WTC11 (cell line): ENCODE measurements around the gene WDR38. TPM values are rescaled to one million over a fixed set of nuclear protein-coding genes. Genes with fewer than 3 reads are reported as not detected.

Experiments
- ATAC-seq: fragments of 200-7000 bp; cut with Tn5 transposase; 2 replicates; pipeline ENCODE4 v1.10.0; 2021; ENCODE audit warnings: mild to moderate bottlenecking, moderate library complexity
- CTCF ChIA-PET: fragments of 300-600 bp; sonication (Branson Sonifier 250); formaldehyde crosslinking; loops from one replicate; lab custom pipeline; 2021; ENCODE audit warnings: antibody characterized with exemption; lab: Charles Lee
- POLR2A ChIA-PET: fragments of 350-600 bp; sonication (Branson Sonifier 250); formaldehyde crosslinking; loops from one replicate; lab custom pipeline; 2021; ENCODE audit warnings: antibody characterized with exemption; lab: Charles Lee
- DNase-seq: peaks from one replicate; pipeline ENCODE4 v3.0.0; 2021; ENCODE audit warnings: low spot score
- H3K27ac Mint-ChIP-seq: 2 replicates; pipeline ENCODE4 v1.8.0; 2021; ENCODE audit warnings: mixed read lengths
- H3K27me3 Mint-ChIP-seq: 2 replicates; pipeline ENCODE4 v1.8.0; 2021; ENCODE audit warnings: low read depth, mild to moderate bottlenecking, moderate library complexity, mixed read lengths
- H3K36me3 Mint-ChIP-seq: 2 replicates; pipeline ENCODE4 v1.8.0; 2021; ENCODE audit warnings: mixed read lengths
- H3K4me1 Mint-ChIP-seq: 2 replicates; pipeline ENCODE4 v1.8.0; 2022; ENCODE audit warnings: mixed read lengths
- H3K4me3 Mint-ChIP-seq: 2 replicates; pipeline ENCODE4 v1.8.0; 2021; ENCODE audit warnings: mild to moderate bottlenecking, moderate library complexity, mixed read lengths
- H3K9me3 Mint-ChIP-seq: 2 replicates; pipeline ENCODE4 v1.8.0; 2021; ENCODE audit warnings: mixed read lengths
- CBFB ChIP-seq: sonication (generic); formaldehyde crosslinking; IDR thresholded peaks from 2 replicates; pipeline ENCODE4 v1.8.1; 2022; ENCODE audit warnings: mild to moderate bottlenecking, low read depth, missing genetic modification reagents
- ELF4 ChIP-seq: sonication (generic); formaldehyde crosslinking; IDR thresholded peaks from 2 replicates; pipeline ENCODE4 v1.8.1; 2022; ENCODE audit warnings: low read depth, mild to moderate bottlenecking, moderate library complexity, missing genetic modification reagents
- EMX1 ChIP-seq: fragments of 250-450 bp; sonication (Bioruptor Pico); IDR thresholded peaks from 2 replicates; pipeline ENCODE4 v1.8.0; 2021; ENCODE audit warnings: mild to moderate bottlenecking
- NFE2L1 ChIP-seq: sonication (generic); formaldehyde crosslinking; IDR thresholded peaks from 2 replicates; pipeline ENCODE4 v1.8.1; 2023; ENCODE audit warnings: missing genetic modification reagents
- RELA ChIP-seq: sonication (generic); formaldehyde crosslinking; IDR thresholded peaks from 2 replicates; pipeline ENCODE4 v1.8.1; 2022; ENCODE audit warnings: missing genetic modification reagents, mild to moderate bottlenecking, borderline replicate concordance
- TCF7 ChIP-seq: sonication (generic); formaldehyde crosslinking; IDR thresholded peaks from 2 replicates; pipeline ENCODE4 v1.8.0; 2022; ENCODE audit warnings: mild to moderate bottlenecking, low read depth, missing genetic modification reagents, moderate library complexity
- ZNF121 ChIP-seq: sonication (generic); formaldehyde crosslinking; IDR thresholded peaks from 2 replicates; pipeline ENCODE4 v1.8.0; 2023; ENCODE audit warnings: missing genetic modification reagents
- ZNF219 ChIP-seq: sonication (generic); formaldehyde crosslinking; IDR thresholded peaks from 2 replicates; pipeline ENCODE4 v1.8.0; 2023; ENCODE audit warnings: missing genetic modification reagents, mild to moderate bottlenecking, borderline replicate concordance
- ZNF416 ChIP-seq: fragments of 250-450 bp; sonication (Bioruptor Pico); IDR thresholded peaks from 2 replicates; pipeline ENCODE4 v1.9.0; 2021; ENCODE audit warnings: mild to moderate bottlenecking, inconsistent platforms
- ZNF423 ChIP-seq: fragments of 250-450 bp; sonication (Bioruptor Pico); IDR thresholded peaks from 2 replicates; pipeline ENCODE4 v2.1.2; 2022; ENCODE audit warnings: mild to moderate bottlenecking, moderate library complexity
- total RNA-seq: library from RNA; stranded (reverse); gene quantifications from 3 replicates; pipeline ENCODE4 v1.2.3, GENCODE V29; 2021
- TF ChIP-seq, protein P1 (sequence below): sonication (generic); formaldehyde crosslinking; IDR thresholded peaks from 2 replicates; pipeline ENCODE4 v1.8.0; 2022; ENCODE audit warnings: mild to moderate bottlenecking, missing genetic modification reagents
- TF ChIP-seq, protein P2 (sequence below): sonication (generic); formaldehyde crosslinking; IDR thresholded peaks from 2 replicates; pipeline ENCODE4 v1.8.0; 2022; ENCODE audit warnings: mild to moderate bottlenecking, missing genetic modification reagents
- TF ChIP-seq, protein P3 (sequence below): fragments of 250-450 bp; sonication (Bioruptor Pico); IDR thresholded peaks from 2 replicates; pipeline ENCODE4 v1.8.0; 2021; ENCODE audit warnings: mild to moderate bottlenecking
- TF ChIP-seq, protein P4 (sequence below): fragments of 250-450 bp; sonication (Bioruptor Pico); IDR thresholded peaks from 2 replicates; pipeline ENCODE4 v1.9.0; 2021; ENCODE audit warnings: mild to moderate bottlenecking
- TF ChIP-seq, protein P5 (sequence below): sonication (generic); formaldehyde crosslinking; IDR thresholded peaks from 2 replicates; pipeline ENCODE4 v1.8.0; 2022; ENCODE audit warnings: mild to moderate bottlenecking, missing genetic modification reagents
- TF ChIP-seq, protein P6 (sequence below): sonication (generic); formaldehyde crosslinking; conservative IDR thresholded peaks from 2 replicates; pipeline ENCODE4 v1.8.1; 2023; ENCODE audit warnings: mild to moderate bottlenecking, low read depth, missing genetic modification reagents, moderate library complexity
- TF ChIP-seq, protein P7 (sequence below): sonication (generic); formaldehyde crosslinking; IDR thresholded peaks from 2 replicates; pipeline ENCODE4 v1.8.1; 2023; ENCODE audit warnings: mild to moderate bottlenecking, moderate library complexity, missing genetic modification reagents

Gene WDR38
- total RNA-seq, 1 experiment from 2014 or later: not detected

DNA sequence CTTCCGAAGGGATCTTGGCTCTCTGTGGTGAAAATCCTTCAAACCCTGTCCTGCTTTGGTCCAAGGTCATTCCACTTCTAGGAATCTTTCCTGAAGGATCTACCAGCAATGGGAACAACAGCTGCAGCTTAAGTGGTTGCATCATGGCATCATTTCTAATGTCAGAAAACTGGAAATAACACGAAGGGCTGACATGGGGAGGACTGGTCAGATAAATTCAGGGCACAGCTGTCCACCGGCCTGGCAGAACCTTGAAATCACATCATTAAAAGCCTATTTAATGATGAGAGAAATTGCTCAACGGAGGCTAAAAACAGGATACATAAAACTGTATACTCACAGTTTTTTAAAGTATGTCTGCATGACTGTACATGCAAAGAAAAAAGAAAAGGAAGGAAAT, 48.1 kb upstream of the WDR38 start:
- H3K4me3 Mint-ChIP-seq: no peak overlapping the region
- no peak for DNase-seq
- H3K27ac Mint-ChIP-seq: no peak overlapping the region; the same call in 1 of the 2 replicates
- H3K4me1 Mint-ChIP-seq: peaks cover 4% of the 10 kb centered on the region
- ChIA-PET CTCF (no interaction called here), POLR2A (interaction anchor here (0.6 kb wide), 1 partner anchor 362 kb away, joined by 3 read pairs; no protein-coding TSS in a partner anchor)
- no peak for TF ChIP-seq CBFB
- no peaks in the 10 kb centered on the region for H3K27me3 Mint-ChIP-seq
- H3K9me3 Mint-ChIP-seq: no peaks in the 10 kb centered on the region
- no peak for ATAC-seq
- no peaks in the 10 kb centered on the region for H3K36me3 Mint-ChIP-seq

DNA sequence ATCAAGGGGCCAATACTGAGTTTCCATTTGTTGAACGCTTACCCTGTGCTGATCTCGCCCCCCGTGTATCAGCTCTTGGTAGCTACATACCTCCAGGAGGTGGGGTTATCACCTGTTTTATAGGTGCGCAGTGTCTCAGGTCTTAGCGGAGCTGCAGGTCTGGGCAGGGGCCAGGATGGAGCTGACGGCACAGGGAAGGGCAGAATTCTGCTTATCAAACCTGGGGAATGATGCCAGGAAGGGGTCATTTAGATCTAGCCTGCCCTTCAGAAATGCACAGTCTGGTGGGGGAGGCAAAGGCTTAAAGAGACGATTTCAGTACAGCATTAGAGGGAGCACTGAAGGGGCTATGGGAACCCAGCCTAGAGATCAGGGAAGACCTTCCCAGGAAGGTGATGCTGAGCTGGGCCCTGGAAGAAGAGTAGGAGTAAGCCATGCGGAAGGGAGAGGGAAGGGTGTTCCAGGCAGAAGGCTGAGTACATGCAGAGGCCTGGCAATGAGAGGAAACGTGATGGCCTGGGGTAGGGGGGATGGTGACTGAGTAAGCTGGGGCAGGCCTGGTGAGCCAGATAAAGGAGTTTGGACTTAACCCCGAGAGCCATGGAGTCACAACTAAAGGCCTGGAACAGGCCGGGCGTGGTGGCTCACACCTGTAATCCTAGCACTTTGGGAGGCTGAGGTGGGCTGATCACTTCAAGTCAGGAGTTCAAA, 44.9 kb upstream of the WDR38 start:
- Mint-ChIP-seq H3K27ac (peak overlapping the region; percentile 53), H3K4me1 (peaks cover 28% of the 10 kb centered on the region), H3K4me3 (no peak overlapping the region), H3K9me3 (no peaks in the 10 kb centered on the region), H3K27me3 (no peaks in the 10 kb centered on the region), H3K36me3 (no peaks in the 10 kb centered on the region)
- CTCF ChIA-PET: interaction anchor here (0.6 to 10.1 kb wide), 10 partner anchors 9 to 191 kb away, joined by 3 to 147 read pairs (median 4); partner anchors contain the start of genes NR6A1, OLFML2A and WDR38
- DNase-seq: no peak
- TF ChIP-seq ZNF416 (CRISPR knock-in tag) (no peak), ELF4 (CRISPR knock-in tag) (no peak), ZNF219 (CRISPR knock-in tag) (no peak)
- TF ChIP-seq, protein P1, sequence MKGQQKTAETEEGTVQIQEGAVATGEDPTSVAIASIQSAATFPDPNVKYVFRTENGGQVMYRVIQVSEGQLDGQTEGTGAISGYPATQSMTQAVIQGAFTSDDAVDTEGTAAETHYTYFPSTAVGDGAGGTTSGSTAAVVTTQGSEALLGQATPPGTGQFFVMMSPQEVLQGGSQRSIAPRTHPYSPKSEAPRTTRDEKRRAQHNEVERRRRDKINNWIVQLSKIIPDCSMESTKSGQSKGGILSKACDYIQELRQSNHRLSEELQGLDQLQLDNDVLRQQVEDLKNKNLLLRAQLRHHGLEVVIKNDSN (CRISPR knock-in tag): no peak
- TF ChIP-seq, protein P2, sequence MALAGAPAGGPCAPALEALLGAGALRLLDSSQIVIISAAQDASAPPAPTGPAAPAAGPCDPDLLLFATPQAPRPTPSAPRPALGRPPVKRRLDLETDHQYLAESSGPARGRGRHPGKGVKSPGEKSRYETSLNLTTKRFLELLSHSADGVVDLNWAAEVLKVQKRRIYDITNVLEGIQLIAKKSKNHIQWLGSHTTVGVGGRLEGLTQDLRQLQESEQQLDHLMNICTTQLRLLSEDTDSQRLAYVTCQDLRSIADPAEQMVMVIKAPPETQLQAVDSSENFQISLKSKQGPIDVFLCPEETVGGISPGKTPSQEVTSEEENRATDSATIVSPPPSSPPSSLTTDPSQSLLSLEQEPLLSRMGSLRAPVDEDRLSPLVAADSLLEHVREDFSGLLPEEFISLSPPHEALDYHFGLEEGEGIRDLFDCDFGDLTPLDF: no peak
- TF ChIP-seq, protein P3, sequence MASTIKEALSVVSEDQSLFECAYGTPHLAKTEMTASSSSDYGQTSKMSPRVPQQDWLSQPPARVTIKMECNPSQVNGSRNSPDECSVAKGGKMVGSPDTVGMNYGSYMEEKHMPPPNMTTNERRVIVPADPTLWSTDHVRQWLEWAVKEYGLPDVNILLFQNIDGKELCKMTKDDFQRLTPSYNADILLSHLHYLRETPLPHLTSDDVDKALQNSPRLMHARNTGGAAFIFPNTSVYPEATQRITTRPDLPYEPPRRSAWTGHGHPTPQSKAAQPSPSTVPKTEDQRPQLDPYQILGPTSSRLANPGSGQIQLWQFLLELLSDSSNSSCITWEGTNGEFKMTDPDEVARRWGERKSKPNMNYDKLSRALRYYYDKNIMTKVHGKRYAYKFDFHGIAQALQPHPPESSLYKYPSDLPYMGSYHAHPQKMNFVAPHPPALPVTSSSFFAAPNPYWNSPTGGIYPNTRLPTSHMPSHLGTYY (CRISPR knock-in tag): no peak
- no peak for ATAC-seq
- POLR2A ChIA-PET: no interaction called here

DNA sequence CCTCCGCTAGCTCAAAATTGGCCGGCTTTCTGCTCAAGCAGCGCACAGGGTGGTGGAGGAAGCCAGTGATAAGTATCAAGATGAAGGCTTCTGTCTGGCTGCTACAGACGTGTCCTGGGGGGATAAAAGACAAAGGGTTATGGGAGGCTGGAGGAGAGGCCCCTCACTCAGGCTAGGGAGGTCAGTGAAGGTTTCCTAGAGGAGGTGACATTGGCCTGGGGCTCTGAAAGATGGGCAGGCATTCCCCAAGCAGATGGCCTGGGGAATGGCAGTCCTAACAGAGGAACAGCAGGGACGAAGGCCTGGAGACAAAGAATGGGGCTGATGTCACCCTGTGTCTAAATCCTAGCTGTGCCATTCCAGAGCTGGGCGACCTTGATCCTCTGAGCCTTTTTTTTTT, 44.0 kb upstream of the WDR38 start:
- 0 out of 2 replicates have a peak overlapping the region, but pooled peaks have one; percentile 57 for H3K27ac Mint-ChIP-seq
- DNase-seq (no peak), ATAC-seq (no peak)
- ChIA-PET CTCF (interaction anchor here (0.6 to 10.1 kb wide), 7 partner anchors 13 to 192 kb away, joined by 3 to 147 read pairs (median 4); partner anchors contain the start of genes NR6A1, OLFML2A and WDR38), POLR2A (no interaction called here)
- peaks cover 36% of the 10 kb centered on the region for H3K4me1 Mint-ChIP-seq
- no peak overlapping the region for H3K4me3 Mint-ChIP-seq
- no peaks in the 10 kb centered on the region for H3K9me3 Mint-ChIP-seq
- TF ChIP-seq, protein P4, sequence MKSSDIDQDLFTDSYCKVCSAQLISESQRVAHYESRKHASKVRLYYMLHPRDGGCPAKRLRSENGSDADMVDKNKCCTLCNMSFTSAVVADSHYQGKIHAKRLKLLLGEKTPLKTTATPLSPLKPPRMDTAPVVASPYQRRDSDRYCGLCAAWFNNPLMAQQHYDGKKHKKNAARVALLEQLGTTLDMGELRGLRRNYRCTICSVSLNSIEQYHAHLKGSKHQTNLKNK (CRISPR knock-in tag): no peak
- TF ChIP-seq, protein P5, sequence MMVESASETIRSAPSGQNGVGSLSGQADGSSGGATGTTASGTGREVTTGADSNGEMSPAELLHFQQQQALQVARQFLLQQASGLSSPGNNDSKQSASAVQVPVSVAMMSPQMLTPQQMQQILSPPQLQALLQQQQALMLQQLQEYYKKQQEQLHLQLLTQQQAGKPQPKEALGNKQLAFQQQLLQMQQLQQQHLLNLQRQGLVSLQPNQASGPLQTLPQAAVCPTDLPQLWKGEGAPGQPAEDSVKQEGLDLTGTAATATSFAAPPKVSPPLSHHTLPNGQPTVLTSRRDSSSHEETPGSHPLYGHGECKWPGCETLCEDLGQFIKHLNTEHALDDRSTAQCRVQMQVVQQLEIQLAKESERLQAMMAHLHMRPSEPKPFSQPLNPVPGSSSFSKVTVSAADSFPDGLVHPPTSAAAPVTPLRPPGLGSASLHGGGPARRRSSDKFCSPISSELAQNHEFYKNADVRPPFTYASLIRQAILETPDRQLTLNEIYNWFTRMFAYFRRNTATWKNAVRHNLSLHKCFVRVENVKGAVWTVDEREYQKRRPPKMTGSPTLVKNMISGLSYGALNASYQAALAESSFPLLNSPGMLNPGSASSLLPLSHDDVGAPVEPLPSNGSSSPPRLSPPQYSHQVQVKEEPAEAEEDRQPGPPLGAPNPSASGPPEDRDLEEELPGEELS: no peak
- TF ChIP-seq, protein P6, sequence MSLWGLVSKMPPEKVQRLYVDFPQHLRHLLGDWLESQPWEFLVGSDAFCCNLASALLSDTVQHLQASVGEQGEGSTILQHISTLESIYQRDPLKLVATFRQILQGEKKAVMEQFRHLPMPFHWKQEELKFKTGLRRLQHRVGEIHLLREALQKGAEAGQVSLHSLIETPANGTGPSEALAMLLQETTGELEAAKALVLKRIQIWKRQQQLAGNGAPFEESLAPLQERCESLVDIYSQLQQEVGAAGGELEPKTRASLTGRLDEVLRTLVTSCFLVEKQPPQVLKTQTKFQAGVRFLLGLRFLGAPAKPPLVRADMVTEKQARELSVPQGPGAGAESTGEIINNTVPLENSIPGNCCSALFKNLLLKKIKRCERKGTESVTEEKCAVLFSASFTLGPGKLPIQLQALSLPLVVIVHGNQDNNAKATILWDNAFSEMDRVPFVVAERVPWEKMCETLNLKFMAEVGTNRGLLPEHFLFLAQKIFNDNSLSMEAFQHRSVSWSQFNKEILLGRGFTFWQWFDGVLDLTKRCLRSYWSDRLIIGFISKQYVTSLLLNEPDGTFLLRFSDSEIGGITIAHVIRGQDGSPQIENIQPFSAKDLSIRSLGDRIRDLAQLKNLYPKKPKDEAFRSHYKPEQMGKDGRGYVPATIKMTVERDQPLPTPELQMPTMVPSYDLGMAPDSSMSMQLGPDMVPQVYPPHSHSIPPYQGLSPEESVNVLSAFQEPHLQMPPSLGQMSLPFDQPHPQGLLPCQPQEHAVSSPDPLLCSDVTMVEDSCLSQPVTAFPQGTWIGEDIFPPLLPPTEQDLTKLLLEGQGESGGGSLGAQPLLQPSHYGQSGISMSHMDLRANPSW (CRISPR knock-in tag): no peak
- TF ChIP-seq, protein P7, sequence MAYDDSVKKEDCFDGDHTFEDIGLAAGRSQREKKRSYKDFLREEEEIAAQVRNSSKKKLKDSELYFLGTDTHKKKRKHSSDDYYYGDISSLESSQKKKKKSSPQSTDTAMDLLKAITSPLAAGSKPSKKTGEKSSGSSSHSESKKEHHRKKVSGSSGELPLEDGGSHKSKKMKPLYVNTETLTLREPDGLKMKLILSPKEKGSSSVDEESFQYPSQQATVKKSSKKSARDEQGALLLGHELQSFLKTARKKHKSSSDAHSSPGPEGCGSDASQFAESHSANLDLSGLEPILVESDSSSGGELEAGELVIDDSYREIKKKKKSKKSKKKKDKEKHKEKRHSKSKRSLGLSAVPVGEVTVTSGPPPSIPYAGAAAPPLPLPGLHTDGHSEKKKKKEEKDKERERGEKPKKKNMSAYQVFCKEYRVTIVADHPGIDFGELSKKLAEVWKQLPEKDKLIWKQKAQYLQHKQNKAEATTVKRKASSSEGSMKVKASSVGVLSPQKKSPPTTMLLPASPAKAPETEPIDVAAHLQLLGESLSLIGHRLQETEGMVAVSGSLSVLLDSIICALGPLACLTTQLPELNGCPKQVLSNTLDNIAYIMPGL: no peak
- TF ChIP-seq ZNF121 (CRISPR knock-in tag) (no peak), RELA (CRISPR knock-in tag) (no peak), EMX1 (CRISPR knock-in tag) (no peak), NFE2L1 (CRISPR knock-in tag) (no peak), TCF7 (CRISPR knock-in tag) (no peak), ZNF423 (CRISPR knock-in tag) (no peak)
- H3K27me3 Mint-ChIP-seq: no peaks in the 10 kb centered on the region
- no peaks in the 10 kb centered on the region for H3K36me3 Mint-ChIP-seq
